ENCODE data around the gene RALGAPA2.

The RALGAPA2 gene

DNA sequence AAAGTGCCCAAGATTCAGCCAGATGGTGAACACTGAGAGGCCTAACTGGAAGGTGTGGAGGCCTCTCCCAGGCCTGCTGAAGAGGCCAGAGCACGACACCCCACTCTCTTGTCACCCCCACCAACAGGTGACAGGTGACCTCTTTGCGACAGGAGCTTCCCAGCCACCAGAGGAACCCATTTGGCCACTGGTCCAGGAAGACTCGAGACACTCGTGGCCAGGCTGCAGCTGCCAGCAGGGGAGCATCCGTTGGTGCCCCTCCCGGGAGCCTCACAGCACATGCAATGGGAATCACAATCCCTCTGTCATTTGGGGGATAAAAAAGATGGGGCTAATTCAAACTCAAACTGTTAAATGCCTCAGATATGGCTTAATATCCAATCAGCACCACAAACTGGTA is 181.2 kb downstream of the RALGAPA2 start:
- H3K4me2 ChIP-seq (ENCODE audit: low read depth, low read length, poor library complexity, severe bottlenecking), result no peak overlapping the region
- H2AFZ ChIP-seq (ENCODE audit: low read depth, low read length, severe bottlenecking), result no peak overlapping the region
- H3K36me3 ChIP-seq (ENCODE audit: low read length), result no peaks in the 10 kb centered on the region
- no peaks in the 10 kb centered on the region for H3F3A ChIP-seq (ENCODE audit: insufficient read depth)
- no peaks in the 10 kb centered on the region for H3K27me3 ChIP-seq (ENCODE audit: low read length)
- no peaks in the 10 kb centered on the region for H3K9me3 ChIP-seq (ENCODE audit: insufficient read depth, low read length)
- no peaks in the 10 kb centered on the region for H4K20me1 ChIP-seq (ENCODE audit: low read depth, low read length)
- no peak overlapping the region for H3K9ac ChIP-seq (ENCODE audit: low read length)
- H3K79me2 ChIP-seq (ENCODE audit: insufficient read depth, low read length), result no peaks in the 10 kb centered on the region
- TF ChIP-seq EZH2phosphoT487 (conservative IDR thresholded peaks at IDR 0.05; ENCODE audit: low read length), result no peak
- TF ChIP-seq, protein P1, sequence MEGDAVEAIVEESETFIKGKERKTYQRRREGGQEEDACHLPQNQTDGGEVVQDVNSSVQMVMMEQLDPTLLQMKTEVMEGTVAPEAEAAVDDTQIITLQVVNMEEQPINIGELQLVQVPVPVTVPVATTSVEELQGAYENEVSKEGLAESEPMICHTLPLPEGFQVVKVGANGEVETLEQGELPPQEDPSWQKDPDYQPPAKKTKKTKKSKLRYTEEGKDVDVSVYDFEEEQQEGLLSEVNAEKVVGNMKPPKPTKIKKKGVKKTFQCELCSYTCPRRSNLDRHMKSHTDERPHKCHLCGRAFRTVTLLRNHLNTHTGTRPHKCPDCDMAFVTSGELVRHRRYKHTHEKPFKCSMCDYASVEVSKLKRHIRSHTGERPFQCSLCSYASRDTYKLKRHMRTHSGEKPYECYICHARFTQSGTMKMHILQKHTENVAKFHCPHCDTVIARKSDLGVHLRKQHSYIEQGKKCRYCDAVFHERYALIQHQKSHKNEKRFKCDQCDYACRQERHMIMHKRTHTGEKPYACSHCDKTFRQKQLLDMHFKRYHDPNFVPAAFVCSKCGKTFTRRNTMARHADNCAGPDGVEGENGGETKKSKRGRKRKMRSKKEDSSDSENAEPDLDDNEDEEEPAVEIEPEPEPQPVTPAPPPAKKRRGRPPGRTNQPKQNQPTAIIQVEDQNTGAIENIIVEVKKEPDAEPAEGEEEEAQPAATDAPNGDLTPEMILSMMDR (IDR thresholded peaks at IDR 0.05; ENCODE audit: insufficient read depth, low read length, poor library complexity, severe bottlenecking), result no peak
- H3K9me2 ChIP-seq (replicated peaks; ENCODE audit: insufficient read depth, low read length), result no peaks in the 10 kb centered on the region
- no peak overlapping the region for H3K27ac ChIP-seq (ENCODE audit: low read depth, low read length)
- no peak overlapping the region for H3K4me3 ChIP-seq (ENCODE audit: insufficient read depth, low read length, poor library complexity, severe bottlenecking)

DNA sequence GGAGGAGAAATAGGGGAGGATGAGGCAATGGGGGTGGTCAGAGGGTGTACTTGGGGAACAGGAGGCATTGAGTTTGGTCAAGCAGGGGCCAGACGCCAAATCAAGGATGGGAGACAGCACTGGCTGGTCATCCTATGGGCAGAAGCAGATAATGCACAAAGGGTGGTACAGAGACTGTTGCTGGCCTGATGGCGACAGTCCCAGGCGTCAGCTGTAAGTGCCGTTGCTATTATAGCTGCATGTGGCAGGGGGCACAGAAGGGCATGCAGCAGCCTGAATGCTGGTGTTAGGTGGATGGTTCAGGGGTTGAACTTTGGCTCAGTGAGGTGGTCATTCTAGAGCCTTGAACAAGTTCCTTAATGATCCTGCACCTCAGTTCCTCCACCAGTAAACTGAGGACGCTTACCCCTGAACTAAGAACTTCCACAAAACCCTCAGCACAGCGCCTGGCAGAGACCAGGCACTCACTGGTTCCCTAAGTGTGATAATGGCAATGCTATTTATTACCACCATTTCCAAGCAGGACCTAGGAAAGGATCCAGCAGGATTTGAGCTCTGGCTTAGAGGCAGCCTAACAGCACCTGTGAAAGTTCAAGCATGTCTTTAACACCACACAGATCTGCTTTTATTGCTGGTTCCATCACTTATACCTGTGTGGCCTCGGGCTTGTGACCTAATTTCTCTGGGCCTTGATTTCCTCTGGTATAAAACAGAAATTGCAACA is 181.9 kb downstream of the RALGAPA2 start:
- Histone ChIP-seq H3K4me2 (ENCODE audit: low read depth, low read length, poor library complexity, severe bottlenecking) (no peak overlapping the region), H3K79me2 (ENCODE audit: insufficient read depth, low read length) (no peaks in the 10 kb centered on the region), H3K36me3 (ENCODE audit: low read length) (no peaks in the 10 kb centered on the region), H3F3A (ENCODE audit: insufficient read depth) (no peaks in the 10 kb centered on the region), H2AFZ (ENCODE audit: low read depth, low read length, severe bottlenecking) (no peak overlapping the region), H3K27ac (ENCODE audit: low read depth, low read length) (no peak overlapping the region), H3K9ac (ENCODE audit: low read length) (no peak overlapping the region), H3K9me3 (ENCODE audit: insufficient read depth, low read length) (no peaks in the 10 kb centered on the region), H3K27me3 (ENCODE audit: low read length) (no peaks in the 10 kb centered on the region), H4K20me1 (ENCODE audit: low read depth, low read length) (no peaks in the 10 kb centered on the region), H3K9me2 (replicated peaks; ENCODE audit: insufficient read depth, low read length) (no peaks in the 10 kb centered on the region), H3K4me3 (ENCODE audit: insufficient read depth, low read length, poor library complexity, severe bottlenecking) (no peak overlapping the region)
- TF ChIP-seq EZH2phosphoT487 (conservative IDR thresholded peaks at IDR 0.05; ENCODE audit: low read length), result no peak
- TF ChIP-seq, protein P1 (IDR thresholded peaks at IDR 0.05; ENCODE audit: insufficient read depth, low read length, poor library complexity, severe bottlenecking), result no peak

DNA sequence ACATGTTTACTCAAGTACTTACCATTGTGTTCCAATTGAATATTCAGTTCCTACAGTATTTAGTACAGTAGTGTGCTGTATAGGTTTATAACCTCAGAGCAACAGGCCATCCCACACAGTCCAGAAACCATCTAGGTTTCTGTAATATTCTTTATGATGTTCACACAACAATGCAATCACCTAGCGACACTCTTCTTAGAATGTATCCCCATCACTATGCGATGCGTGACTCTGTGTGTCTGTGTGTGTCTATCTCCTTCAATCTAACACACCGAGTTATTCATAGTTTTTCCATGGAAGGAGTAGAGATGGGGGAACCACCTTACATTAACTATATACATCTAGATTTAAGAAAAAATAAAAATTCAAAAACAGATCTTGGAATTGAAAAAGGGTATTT is 182.8 kb downstream of the RALGAPA2 start:
- Histone ChIP-seq H3K4me3 (ENCODE audit: insufficient read depth, low read length, poor library complexity, severe bottlenecking) (no peak overlapping the region), H3K79me2 (ENCODE audit: insufficient read depth, low read length) (no peaks in the 10 kb centered on the region), H3K9ac (ENCODE audit: low read length) (no peak overlapping the region), H3K9me2 (replicated peaks; ENCODE audit: insufficient read depth, low read length) (no peaks in the 10 kb centered on the region), H3K36me3 (ENCODE audit: low read length) (no peaks in the 10 kb centered on the region), H3K27me3 (ENCODE audit: low read length) (no peaks in the 10 kb centered on the region), H3K9me3 (ENCODE audit: insufficient read depth, low read length) (no peaks in the 10 kb centered on the region), H3F3A (ENCODE audit: insufficient read depth) (no peaks in the 10 kb centered on the region), H2AFZ (ENCODE audit: low read depth, low read length, severe bottlenecking) (no peak overlapping the region), H3K27ac (ENCODE audit: low read depth, low read length) (no peak overlapping the region), H3K4me2 (ENCODE audit: low read depth, low read length, poor library complexity, severe bottlenecking) (no peak overlapping the region), H4K20me1 (ENCODE audit: low read depth, low read length) (no peaks in the 10 kb centered on the region)
- TF ChIP-seq, protein P1 (IDR thresholded peaks at IDR 0.05; ENCODE audit: insufficient read depth, low read length, poor library complexity, severe bottlenecking), result no peak
- no peak for TF ChIP-seq EZH2phosphoT487 (conservative IDR thresholded peaks at IDR 0.05; ENCODE audit: low read length)
